ENCODE measurements around the gene ACADS. TPM values are rescaled to one million over a fixed set of nuclear protein-coding genes. Genes with fewer than 3 reads are reported as not detected.

ACADS gene
- total RNA-seq, 8 experiments from 2014 or later, result 5.3 to 18.9 (median 7.3) TPM

DNA sequence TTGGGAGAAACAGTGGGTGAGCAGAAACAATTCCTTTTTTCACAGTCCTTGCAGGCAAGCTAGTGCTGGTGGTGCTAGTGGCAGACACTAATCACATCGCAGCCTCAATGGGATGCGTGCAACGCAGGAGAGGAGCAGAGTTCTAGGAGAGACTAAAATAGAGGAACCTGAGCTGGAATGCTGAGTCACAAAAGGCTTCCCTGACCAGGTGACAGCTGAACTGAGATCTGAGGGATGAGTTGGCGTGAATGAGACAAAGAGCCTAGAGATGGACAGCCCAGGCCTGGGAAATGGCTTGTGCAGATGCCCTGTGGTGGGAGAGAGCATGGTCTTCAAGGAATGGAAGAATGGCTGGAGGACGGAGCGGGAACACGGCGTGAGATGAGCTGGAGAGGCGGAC lies 25.8 kb downstream of the ACADS start:
- Histone ChIP-seq H3K4me3 (no peak overlapping the region), H3K4me1 (replicated peaks in 1 of 2) (no peaks in the 10 kb centered on the region), H3K27ac (no peak overlapping the region)
- in situ Hi-C loops (cut with MboI; ENCODE audit: low pct_unique_long_range_greater_than_20kb in 2 of 9, low sequenced_read_pairs in 9 of 9, unreplicated experiment in 9 of 9), result no loop called here
- 83 to 100% (median 94%) methylated on average over 1 to 8 of the region's 9 CpGs; no CpG with 5 or more reads in 3 of the 10 experiments for WGBS, 10 experiments
- no peak for ATAC-seq (replicated peaks in 6 of 8)

DNA sequence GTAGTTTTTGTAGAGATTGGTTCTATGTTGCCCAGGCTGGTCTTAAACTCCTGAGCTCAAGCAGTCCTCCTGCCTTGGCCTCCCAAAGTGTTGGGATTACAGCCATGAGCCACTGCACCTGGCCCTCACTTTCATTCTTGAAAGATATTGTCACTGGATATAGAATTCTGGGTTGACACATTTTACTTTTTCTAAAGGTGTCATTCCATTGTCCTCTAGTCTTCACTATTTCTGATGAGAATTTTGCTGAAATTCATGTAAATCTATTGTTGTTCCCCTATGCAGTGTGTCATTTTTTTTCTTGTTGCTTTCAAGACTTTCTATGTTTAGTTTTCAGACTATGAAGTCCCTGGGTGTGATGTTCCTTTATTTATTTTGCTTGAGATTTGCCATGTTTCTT lies 29.2 kb downstream of the ACADS start:
- H3K4me1 ChIP-seq (replicated peaks in 1 of 2), result no peaks in the 10 kb centered on the region
- in situ Hi-C loops (cut with MboI; ENCODE audit: low pct_unique_long_range_greater_than_20kb in 2 of 9, low sequenced_read_pairs in 9 of 9, unreplicated experiment in 9 of 9), result no loop called here
- no peak overlapping the region for H3K4me3 ChIP-seq
- no peak overlapping the region for H3K27ac ChIP-seq
- ATAC-seq (replicated peaks in 6 of 8), result no peak

DNA sequence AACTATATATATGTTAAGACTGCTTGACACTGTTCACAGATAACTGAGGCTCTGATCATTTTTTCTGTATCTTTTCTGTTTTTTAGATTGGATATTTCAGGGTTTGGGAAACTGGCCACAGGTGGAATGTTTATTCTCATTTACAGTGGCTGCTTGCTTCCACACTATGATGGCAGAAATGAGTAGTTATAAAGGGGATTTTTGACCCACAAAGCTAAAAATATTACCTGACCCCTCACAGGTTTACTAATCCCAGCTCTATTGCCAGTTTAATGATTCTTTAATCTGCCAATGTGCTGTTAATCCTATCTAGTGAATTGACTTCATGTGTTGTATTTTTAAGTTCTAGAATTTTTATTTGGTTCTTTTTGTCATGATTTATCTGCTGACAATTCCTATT lies 29.6 kb downstream of the ACADS start:
- Histone ChIP-seq H3K4me3 (no peak overlapping the region), H3K4me1 (replicated peaks in 1 of 2) (no peaks in the 10 kb centered on the region), H3K27ac (no peak overlapping the region)
- no peak for ATAC-seq (replicated peaks in 6 of 8)
- in situ Hi-C loops (cut with MboI; ENCODE audit: low pct_unique_long_range_greater_than_20kb in 2 of 9, low sequenced_read_pairs in 9 of 9, unreplicated experiment in 9 of 9), result no loop called here

DNA sequence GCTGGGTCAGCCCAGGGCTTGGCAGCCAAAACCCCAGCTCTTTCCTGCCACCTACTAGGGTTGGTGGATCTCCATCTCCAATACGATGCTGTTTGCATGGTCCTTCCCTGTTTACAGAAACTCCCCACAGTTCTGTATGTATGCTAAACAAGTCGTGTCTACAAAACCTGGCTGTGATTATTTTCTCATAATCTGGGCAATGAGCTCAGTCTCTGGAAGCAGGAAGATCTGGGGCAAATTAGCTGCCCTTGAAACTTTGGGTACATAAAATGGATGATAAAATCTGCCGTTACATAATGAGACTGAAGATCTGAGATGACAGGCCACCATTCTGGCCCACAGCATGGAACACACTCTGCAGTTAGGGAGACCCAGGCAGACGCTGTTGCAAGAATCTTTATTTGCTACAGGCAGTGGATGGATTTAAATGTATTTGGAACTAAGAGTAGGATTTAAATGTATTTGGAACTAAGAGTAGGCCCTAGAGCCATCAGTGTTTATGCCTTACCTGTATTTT lies 31.7 kb downstream of the ACADS start:
- in situ Hi-C loops (cut with MboI; ENCODE audit: low pct_unique_long_range_greater_than_20kb in 2 of 9, low sequenced_read_pairs in 9 of 9, unreplicated experiment in 9 of 9), result no loop called here
- 6 to 100% (median 96%) methylated on average over 1 to 3 of the region's 4 CpGs; no CpG with 5 or more reads in 2 of the 10 experiments for WGBS, 10 experiments
- H3K27ac ChIP-seq, result no peak overlapping the region
- no peak overlapping the region for H3K4me3 ChIP-seq
- ATAC-seq (replicated peaks in 6 of 8), result peak in 3 of 8 experiments; percentile 32 to 55 (median 37)
- peaks cover 0 to 10% of the 10 kb centered on the region in 2 donors for H3K4me1 ChIP-seq (replicated peaks in 1 of 2)

DNA sequence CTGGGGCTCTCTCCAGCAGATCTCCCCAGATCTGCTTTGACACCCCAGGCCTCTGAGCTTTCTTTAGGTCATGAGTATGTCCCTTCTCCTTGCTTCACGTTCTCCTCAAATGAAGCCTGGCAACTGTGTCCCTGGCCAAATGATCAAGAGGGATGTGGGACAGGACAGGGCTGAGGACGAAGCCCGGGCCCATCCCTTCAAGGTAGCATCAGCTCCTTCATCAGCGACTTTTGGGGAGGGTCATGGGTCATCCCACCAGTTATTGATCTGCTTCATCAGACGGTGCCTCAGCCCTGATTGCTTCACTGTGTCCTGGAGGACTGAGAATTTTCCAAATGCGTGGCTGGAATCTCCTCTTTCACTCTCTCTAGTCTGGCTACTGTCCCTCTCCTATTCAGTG lies 32.3 kb downstream of the ACADS start:
- in situ Hi-C loops (cut with MboI; ENCODE audit: low pct_unique_long_range_greater_than_20kb in 2 of 9, low sequenced_read_pairs in 9 of 9, unreplicated experiment in 9 of 9), result no loop called here
- no peak for ATAC-seq (replicated peaks in 6 of 8)
- Histone ChIP-seq H3K4me1 (replicated peaks in 1 of 2) (peaks cover 0 to 10% of the 10 kb centered on the region in 2 donors), H3K27ac (no peak overlapping the region), H3K4me3 (no peak overlapping the region)
- 0 to 100% (median 94%) methylated on average over 1 to 5 of the region's 6 CpGs; no CpG with 5 or more reads in 4 of the 10 experiments for WGBS, 10 experiments

DNA sequence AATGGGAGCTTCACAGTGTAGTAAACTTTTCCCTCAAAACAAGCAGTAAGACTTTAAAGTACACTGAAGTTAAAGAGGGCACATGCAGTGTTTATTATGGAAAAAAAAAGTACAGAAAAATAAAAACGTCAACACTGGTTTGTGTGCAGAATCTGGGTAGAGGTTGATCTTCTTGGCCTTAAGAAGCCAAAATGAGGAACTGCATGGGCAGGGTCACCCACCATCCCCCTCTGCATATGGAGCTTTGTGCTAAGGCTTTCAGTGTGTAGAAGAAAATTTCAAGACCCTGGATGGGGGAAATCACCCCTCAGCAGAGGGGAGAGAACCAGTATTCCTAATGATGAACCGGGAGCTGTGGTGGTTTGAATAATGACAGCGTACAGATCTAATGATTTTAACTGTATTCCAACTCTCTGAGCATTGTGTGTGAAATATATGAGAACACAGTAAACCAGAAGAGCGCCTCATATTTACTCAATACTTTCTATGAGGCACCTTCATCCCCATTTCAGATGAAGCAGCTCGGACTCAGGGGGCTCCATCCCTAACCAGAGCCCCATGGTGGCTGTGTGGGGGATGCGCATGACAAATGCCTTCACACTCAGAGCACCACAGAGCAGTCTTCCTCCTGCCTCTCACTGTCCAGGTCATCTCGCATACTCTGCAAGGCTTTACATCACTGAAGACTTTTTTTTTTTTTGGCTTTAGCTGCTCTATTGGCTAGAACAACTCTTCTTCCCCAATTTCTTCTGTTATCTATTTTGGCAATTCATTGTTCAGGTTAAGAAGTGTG lies 33.4 kb downstream of the ACADS start:
- 73 to 100% (median 82%) methylated on average over 1 to 6 of the region's 7 CpGs; no CpG with 5 or more reads in 1 of the 10 experiments for WGBS, 10 experiments
- in situ Hi-C loops (cut with MboI; ENCODE audit: low pct_unique_long_range_greater_than_20kb in 2 of 9, low sequenced_read_pairs in 9 of 9, unreplicated experiment in 9 of 9), result no loop called here
- Histone ChIP-seq H3K4me3 (no peak overlapping the region), H3K27ac (no peak overlapping the region), H3K4me1 (replicated peaks in 1 of 2) (peaks cover 0 to 10% of the 10 kb centered on the region in 2 donors)
- no peak for ATAC-seq (replicated peaks in 6 of 8)

DNA sequence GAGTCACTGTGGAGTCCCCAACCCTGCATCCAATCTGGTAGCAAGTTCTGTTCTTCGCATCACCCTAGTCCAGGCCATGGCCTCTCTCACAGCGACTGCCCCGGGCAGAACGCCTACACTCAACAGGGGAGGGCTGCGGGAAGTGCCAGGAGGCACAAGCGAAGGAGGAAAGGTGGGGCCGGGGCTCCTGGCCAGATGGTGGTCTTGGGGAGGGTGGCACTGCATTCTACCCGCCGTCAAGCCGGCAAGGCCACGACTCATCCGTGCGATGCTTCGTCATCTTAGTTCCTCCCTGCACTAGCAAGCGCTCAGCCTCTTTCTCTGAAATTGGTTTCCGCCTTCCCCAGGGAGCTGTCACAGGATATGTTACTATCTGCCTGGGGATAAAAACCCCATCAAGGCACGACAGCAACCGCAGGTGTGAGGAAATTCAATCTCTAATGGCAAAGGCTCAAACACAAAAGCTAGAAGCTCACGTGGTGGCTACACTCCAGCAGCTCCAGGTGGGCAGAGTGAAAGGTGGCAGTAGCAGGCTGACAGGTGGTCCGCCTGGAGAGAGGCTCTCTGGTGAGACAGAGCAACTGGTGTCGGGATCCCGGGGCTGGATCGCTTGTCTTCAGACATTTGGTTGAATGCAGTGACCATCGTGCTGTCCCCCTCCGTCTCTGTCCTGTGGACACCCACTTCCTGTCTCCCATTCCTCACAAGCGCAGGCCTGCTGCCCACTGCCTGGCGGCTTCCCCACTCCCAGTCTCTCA lies 34.1 kb downstream of the ACADS start:
- 20 to 95% (median 77%) methylated on average over 1 to 16 of the region's 27 CpGs; no CpG with 5 or more reads in 6 of the 10 experiments for WGBS, 10 experiments
- no peak for ATAC-seq (replicated peaks in 6 of 8)
- Histone ChIP-seq H3K4me3 (no peak overlapping the region), H3K27ac (no peak overlapping the region), H3K4me1 (replicated peaks in 1 of 2) (peaks cover 0 to 10% of the 10 kb centered on the region in 2 donors)
- in situ Hi-C loops (cut with MboI; ENCODE audit: low pct_unique_long_range_greater_than_20kb in 2 of 9, low sequenced_read_pairs in 9 of 9, unreplicated experiment in 9 of 9), result no loop called here

DNA sequence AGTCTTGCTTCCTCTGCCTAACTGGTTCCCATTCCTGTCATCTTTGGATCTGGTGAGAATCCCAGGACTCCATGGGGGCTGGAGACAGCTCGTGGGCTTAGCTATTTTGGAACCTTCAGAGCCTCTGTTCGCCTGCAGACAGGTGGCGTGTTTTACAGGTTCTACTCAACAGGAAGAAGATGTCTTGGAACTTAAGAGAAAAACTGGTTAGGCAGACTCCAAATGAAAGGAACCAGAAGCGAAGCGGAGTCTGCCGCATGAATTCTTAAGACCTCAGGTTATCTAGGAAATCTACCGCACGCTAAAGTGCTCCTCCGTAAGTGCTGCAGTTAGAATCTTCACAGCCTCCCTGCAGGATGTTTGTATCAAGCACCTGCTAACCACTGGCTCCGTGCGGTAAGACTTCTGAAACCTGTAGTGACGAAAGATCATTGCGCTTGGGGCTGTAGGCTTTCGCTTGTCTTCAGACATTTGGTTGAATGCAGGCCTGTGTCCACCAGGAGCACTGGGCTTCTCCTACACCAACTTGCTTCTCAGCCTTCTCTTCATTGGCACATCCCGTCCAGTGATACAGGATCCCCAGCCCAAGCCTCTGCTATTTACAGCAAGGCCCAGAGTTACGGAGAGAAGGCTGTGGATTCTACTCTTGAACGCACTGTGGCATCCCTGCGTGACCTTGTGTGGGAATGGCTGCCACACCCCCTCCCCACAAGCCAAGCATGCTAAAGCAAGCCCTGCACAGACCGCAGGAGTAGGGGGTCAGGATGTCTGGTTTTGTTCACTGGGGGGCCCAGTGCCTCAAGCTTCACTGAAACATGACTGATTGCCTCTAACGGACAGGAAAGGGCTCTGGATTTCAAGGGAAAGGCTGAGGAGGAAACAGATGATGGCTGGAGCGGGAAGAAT lies 35.0 kb downstream of the ACADS start:
- WGBS, 10 experiments, result 73 to 96% (median 89%) methylated on average over 5 to 20 of the region's 21 CpGs
- peaks cover 0 to 10% of the 10 kb centered on the region in 2 donors for H3K4me1 ChIP-seq (replicated peaks in 1 of 2)
- in situ Hi-C loops (cut with MboI; ENCODE audit: low pct_unique_long_range_greater_than_20kb in 2 of 9, low sequenced_read_pairs in 9 of 9, unreplicated experiment in 9 of 9), result no loop called here
- ATAC-seq (replicated peaks in 6 of 8), result peak in 3 of 8 experiments; percentile 19 to 32 (median 22)
- no peak overlapping the region for H3K4me3 ChIP-seq
- no peak overlapping the region for H3K27ac ChIP-seq

DNA sequence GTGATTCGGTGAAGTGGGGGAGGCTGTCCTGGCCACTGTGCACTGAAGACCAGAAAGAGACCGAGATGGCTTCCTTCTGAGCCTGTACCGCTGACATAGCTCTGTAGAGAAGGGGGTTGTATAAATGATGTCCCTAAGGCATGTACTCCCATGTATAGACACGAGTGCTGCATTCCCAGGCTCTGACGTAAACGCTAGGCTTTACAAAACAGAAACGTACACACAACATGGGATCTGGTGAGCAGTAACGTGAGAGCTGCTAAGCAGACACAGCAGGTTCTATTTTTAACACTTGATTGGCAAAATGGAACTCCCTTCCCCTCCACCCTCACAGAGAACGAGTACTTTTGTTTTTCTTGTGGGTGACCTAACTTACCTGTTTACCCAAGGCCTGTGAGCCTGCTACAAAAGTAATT lies 35.9 kb downstream of the ACADS start:
- in situ Hi-C loops (cut with MboI; ENCODE audit: low pct_unique_long_range_greater_than_20kb in 2 of 9, low sequenced_read_pairs in 9 of 9, unreplicated experiment in 9 of 9), result no loop called here
- peak in 6 of 8 experiments; percentile 58 to 86 (median 71) for ATAC-seq (replicated peaks in 6 of 8)
- WGBS, 10 experiments, result 42 to 83% (median 75%) methylated on average over 1 to 9 of the region's 9 CpGs; no CpG with 5 or more reads in 2 of the 10 experiments
- Histone ChIP-seq H3K4me3 (no peak overlapping the region), H3K4me1 (replicated peaks in 1 of 2) (peaks cover 0 to 10% of the 10 kb centered on the region in 2 donors), H3K27ac (peak overlapping the region in 1 of 2 donors; percentile 5)

DNA sequence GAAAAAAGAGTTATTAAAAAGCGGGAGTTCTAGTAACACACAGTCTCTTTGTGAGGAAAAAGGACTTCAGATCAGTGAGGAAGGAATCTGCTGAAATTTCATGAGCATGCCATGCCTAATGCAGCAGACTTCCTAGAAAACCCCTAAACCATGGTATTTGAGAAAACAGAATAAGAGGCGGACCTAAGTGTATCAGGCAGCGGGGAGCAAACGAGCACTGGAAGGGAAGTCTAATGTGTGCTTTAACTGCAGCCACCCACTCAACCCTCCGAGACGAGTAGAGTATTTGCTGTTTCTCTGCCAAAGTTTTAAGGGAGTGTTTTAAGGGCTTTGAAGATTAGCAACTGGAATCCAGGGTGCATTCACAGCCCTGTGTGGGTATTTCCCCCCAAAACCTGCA lies 36.5 kb downstream of the ACADS start:
- 20 to 100% (median 85%) methylated on average over 2 to 6 of the region's 6 CpGs; no CpG with 5 or more reads in 2 of the 10 experiments for WGBS, 10 experiments

DNA sequence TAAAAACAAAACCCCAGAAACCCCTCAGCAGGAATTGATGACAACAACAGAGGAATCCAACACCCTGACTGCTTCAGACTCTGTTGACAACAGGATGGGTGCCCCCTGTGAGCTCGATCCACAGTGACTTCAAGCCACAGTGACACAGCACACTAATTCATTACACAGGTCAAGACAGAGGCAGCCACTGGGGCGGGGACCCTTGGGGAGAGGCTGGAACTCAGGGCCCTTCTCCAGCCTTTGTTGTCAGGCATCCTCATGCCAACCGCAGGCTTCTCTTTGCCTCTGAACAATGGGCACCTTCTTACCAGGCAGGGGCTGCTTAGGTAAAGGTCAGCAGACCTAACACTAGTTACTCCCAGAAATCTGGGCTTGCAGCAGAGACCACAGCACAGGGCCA lies 37.6 kb downstream of the ACADS start:
- WGBS, 10 experiments, result 22 to 100% (median 100%) methylated on average over 1 to 2 of the region's 3 CpGs; no CpG with 5 or more reads in 5 of the 10 experiments
- Histone ChIP-seq H3K4me1 (replicated peaks in 1 of 2) (peaks cover 0 to 10% of the 10 kb centered on the region in 2 donors), H3K4me3 (no peak overlapping the region), H3K27ac (no peak overlapping the region)
- ATAC-seq (replicated peaks in 6 of 8), result no peak
- in situ Hi-C loops (cut with MboI; ENCODE audit: low pct_unique_long_range_greater_than_20kb in 2 of 9, low sequenced_read_pairs in 9 of 9, unreplicated experiment in 9 of 9), result no loop called here

More for the DNA sequence above, 36.5 kb downstream of the ACADS start:
- Histone ChIP-seq H3K27ac (no peak overlapping the region), H3K4me3 (no peak overlapping the region), H3K4me1 (replicated peaks in 1 of 2) (peaks cover 0 to 10% of the 10 kb centered on the region in 2 donors)
- ATAC-seq (replicated peaks in 6 of 8), result no peak
- in situ Hi-C loops (cut with MboI; ENCODE audit: low pct_unique_long_range_greater_than_20kb in 2 of 9, low sequenced_read_pairs in 9 of 9, unreplicated experiment in 9 of 9), result no loop called here

DNA sequence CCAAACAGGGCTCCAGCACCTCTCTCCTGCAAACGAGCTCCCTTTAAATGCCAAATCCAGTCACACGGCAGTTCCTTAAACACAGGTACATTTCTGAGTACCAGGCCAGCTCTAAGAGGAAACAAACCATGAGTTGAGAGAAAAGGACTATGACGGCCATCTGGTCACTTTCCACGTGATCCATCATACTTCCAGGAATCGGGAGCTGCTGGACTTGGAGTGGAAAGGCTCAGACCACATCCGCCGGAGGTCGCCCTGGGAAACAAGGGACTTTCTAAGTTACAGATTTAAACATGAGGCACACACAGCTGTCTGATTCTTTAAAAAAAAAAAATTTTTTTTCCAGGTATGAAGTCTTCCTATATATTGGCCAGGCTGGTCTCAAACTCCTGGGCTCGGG lies 39.2 kb downstream of the ACADS start:
- no peak overlapping the region for H3K27ac ChIP-seq
- H3K4me1 ChIP-seq (replicated peaks in 1 of 2), result peaks cover 0 to 10% of the 10 kb centered on the region in 2 donors
- WGBS, 10 experiments, result 73 to 100% (median 96%) methylated on average over 1 to 7 of the region's 9 CpGs; no CpG with 5 or more reads in 2 of the 10 experiments
- ATAC-seq (replicated peaks in 6 of 8), result no peak
- in situ Hi-C loops (cut with MboI; ENCODE audit: low pct_unique_long_range_greater_than_20kb in 2 of 9, low sequenced_read_pairs in 9 of 9, unreplicated experiment in 9 of 9), result no loop called here
- no peak overlapping the region for H3K4me3 ChIP-seq

All from motor neuron (in vitro differentiated cells).